Measurements from ENCODE around the gene GLDN. TPM values are rescaled to one million over a fixed set of nuclear protein-coding genes. Genes with fewer than 3 reads are reported as not detected.

Gene GLDN
- total RNA-seq, 2 donors from 2014 or later, result 1.9 to 9.4 TPM

GRCh38 chr15:51390241-51390965 is 48.9 kb downstream of the GLDN start:
- Histone ChIP-seq H3K4me1 (no peaks in the 10 kb centered on the region), H3K4me3 (no peak overlapping the region), H3K27ac (no peak overlapping the region), H3K27me3 (no peaks in the 10 kb centered on the region), H3K36me3 (no peaks in the 10 kb centered on the region), H3K9me3 (no peaks in the 10 kb centered on the region)
- TF ChIP-seq CTCF (IDR thresholded peaks at IDR 0.05), result no peak
- no peak for DNase-seq (ENCODE audit: low spot score)

- H3K27ac ChIP-seq, result no peak overlapping the region
- H3K4me1 ChIP-seq, result no peaks in the 10 kb centered on the region
- H3K36me3 ChIP-seq, result no peaks in the 10 kb centered on the region
- no peak for TF ChIP-seq CTCF (IDR thresholded peaks at IDR 0.05)
- no peaks in the 10 kb centered on the region for H3K27me3 ChIP-seq
- no peak overlapping the region for H3K4me3 ChIP-seq
- DNase-seq (ENCODE audit: low spot score), result no peak
- no peaks in the 10 kb centered on the region for H3K9me3 ChIP-seq
These were observed 49.5 kb downstream of the GLDN start for GRCh38 chr15:51390966-51391422.

- Histone ChIP-seq H3K27ac (no peak overlapping the region), H3K27me3 (no peaks in the 10 kb centered on the region), H3K9me3 (no peaks in the 10 kb centered on the region), H3K4me1 (no peaks in the 10 kb centered on the region), H3K36me3 (no peaks in the 10 kb centered on the region), H3K4me3 (no peak overlapping the region)
- DNase-seq (ENCODE audit: low spot score), result peak; percentile 4
- TF ChIP-seq CTCF (IDR thresholded peaks at IDR 0.05), result no peak
These were observed 55.5 kb downstream of the GLDN start for GRCh38 chr15:51396921-51397320.

GRCh38 chr15:51398626-51399025 is 57.2 kb downstream of the GLDN start:
- peak; percentile 30 for DNase-seq (ENCODE audit: low spot score)
- H3K9me3 ChIP-seq, result no peaks in the 10 kb centered on the region
- H3K4me3 ChIP-seq, result no peak overlapping the region
- no peak overlapping the region for H3K27ac ChIP-seq
- H3K36me3 ChIP-seq, result no peaks in the 10 kb centered on the region
- no peaks in the 10 kb centered on the region for H3K4me1 ChIP-seq
- no peak for TF ChIP-seq CTCF (IDR thresholded peaks at IDR 0.05)
- no peaks in the 10 kb centered on the region for H3K27me3 ChIP-seq

GRCh38 chr15:51401051-51401780 is 59.8 kb downstream of the GLDN start:
- no peaks in the 10 kb centered on the region for H3K27me3 ChIP-seq
- H3K9me3 ChIP-seq, result no peaks in the 10 kb centered on the region
- H3K4me3 ChIP-seq, result no peak overlapping the region
- H3K27ac ChIP-seq, result no peak overlapping the region
- H3K4me1 ChIP-seq, result no peaks in the 10 kb centered on the region
- no peak for TF ChIP-seq CTCF (IDR thresholded peaks at IDR 0.05)
- no peaks in the 10 kb centered on the region for H3K36me3 ChIP-seq
- DNase-seq (ENCODE audit: low spot score), result no peak

Measured in right atrium auricular region (tissue), 2 donors.